Hematopoietic multipotent progenitor cell treated with erythropoietin and hydrocortisone succinate and interleukin-3 and kit ligand, for 8 days (in vitro differentiated cells): ENCODE measurements around the gene EEF1A1.
A peak's percentile ranks its signal among the peaks of the same experiment; 100 is the strongest.
"Not testable (repeated sequence)": the region's sequence is repeated elsewhere in the genome, so short reads cannot be mapped to it uniquely, and the experiment has no call there.

ENCODE experiments used
- DNase-seq: peaks from one replicate; pipeline ENCODE4 v3.0.0-alpha.2; 2015

EEF1A1 gene

DNA sequence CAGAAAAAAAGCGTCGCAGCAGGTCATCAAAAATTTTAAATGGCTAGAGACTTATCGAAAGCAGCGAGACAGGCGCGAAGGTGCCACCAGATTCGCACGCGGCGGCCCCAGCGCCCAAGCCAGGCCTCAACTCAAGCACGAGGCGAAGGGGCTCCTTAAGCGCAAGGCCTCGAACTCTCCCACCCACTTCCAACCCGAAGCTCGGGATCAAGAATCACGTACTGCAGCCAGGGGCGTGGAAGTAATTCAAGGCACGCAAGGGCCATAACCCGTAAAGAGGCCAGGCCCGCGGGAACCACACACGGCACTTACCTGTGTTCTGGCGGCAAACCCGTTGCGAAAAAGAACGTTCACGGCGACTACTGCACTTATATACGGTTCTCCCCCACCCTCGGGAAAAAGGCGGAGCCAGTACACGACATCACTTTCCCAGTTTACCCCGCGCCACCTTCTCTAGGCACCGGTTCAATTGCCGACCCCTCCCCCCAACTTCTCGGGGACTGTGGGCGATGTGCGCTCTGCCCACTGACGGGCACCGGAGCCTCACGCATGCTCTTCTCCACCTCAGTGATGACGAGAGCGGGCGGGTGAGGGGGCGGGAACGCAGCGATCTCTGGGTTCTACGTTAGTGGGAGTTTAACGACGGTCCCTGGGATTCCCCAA lies at the start of gene EEF1A1:
TSS of gene EEF1A1 (minus strand) at position 345 of the 663 bp plus-strand sequence. CDS start 1,006 bp downstream, outside the sequence.
- no peak for DNase-seq

DNA sequence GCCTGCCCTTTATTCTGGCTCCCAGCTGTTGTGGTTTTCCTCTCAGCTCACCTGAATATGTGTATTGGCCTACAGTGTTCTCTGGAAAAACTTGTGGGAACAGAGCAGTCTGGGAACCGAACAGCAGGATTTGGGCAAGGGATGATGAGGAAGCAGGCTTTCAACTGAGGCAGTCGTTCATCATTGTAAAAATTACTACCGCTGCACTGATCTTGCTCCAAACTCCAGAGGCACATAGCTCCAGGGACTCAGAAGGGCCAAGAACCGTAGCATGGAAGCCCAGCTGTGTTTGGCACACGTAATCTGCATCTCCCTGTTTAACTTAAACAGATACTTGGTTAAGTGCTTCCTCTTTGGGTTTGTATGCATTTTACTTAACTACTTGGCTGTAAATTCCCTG lies 48.3 kb upstream of the EEF1A1 start:
- no peak for DNase-seq

DNA sequence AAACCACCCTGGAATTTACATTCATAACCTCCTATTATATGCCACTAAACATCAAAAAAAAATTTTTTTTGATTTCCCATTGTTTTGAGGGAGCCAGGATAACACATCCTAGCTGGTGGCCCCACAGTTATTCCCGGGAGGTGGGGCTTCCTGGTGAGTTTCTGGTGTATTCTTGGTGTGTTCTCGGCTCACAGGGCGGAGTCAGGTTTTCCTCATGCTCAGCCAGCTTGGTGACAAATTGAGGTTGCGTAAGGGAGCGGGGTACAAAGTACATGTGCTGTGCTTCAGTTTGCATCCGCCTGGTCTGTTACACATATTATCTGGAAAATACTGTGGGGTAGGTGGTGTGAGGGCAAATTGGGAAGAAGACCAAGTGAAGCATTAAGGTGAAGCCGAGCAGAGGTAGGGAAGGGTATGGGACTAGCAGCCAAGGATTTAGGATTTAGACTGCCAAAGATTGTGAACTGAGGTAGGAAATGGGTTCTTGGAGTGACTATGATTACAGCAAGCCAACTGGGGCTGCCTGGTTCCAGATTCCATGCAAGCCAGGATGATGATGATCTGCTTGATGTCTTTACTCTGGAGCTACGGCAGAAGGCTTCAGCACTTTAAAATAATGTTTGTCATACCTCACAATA lies 46.2 kb upstream of the EEF1A1 start:
- no peak for DNase-seq

DNA sequence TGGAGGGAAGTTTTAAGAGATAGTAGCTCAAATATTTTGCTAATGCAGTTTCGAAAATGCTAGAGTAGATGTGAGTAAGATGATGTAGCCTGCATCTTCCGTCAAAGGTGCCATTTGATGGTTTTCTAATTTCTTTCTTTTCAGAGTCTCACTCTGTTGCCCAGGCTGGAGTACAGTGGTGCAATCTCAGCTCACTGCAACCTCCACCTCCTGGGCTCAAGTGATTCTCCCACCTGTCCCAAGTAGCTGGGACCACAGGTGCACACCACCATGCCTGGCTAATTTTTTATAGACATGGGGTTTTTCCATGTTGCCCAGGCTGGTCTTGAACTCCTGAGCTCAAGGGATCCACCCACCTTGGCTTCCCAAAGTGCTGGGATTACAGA lies 45.6 kb upstream of the EEF1A1 start:
- not testable (repeated sequence) for DNase-seq

DNA sequence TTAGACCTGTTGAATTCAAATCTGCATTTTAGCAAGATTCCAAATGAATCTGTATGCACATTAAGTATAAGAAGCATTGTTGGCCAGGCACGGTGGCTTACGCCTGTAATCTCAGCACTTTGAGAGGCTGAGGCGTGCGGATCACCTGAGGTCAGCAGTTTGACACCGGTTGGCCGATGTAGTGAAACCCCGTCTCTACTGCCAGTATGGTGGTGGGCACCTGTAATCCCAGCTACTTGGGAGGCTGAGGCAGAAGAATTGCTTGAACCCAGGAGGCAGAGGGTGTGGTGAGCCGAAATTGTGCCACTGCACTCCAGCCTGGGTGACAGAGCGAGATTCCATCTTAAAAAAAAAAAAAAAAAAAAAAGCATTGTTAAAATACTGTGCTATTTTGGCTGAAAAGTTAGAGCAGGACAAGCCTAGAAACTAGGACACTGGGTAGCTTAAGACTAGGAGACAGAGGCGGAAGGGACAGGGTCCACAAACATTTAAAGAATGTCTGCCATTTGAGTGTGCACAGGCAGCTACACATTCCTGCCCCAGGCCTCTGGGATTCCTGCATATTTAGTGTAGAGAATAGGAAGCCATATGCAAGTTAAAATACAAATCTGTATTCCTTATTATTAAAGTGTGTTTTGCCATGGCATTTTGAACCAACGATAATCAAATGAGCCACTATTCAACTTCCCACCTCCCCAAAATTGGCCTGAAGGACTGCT lies 45.1 kb upstream of the EEF1A1 start:
- DNase-seq, result no peak

DNA sequence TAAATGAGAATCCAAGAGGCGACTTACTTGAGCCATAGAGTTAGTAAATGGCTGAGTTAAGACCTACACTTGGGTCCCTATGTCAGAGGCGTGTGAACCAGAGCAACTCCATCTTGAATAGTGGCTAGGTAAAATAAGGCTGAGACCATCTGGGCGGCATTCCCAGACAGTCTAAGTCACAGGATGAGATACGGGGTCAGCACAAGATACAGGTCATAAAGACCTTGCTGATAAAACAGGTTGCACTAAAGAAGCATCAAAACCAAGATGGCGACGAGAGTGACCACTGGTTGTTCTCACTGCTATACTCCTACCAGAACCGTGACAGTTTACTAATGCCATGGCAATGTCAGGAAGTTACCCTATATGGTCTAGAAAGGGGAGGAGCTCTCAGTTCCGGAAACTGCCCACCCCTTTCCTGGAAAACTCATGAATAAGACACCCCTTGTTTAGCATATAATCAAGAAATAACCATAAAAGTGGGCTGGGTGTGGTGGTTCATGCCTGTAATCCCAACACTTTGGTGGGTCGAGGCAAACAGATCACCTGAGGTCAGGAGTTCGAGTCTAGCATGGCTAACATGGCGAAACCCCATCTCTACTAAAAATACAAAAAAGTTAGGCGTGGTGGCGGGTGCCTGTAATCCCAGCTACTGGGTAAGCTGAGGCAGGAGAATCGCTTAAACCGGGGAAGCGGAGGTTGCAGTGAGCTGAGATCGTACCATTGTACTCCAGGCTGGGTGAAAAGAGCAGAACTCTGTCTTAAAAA lies 43.9 kb upstream of the EEF1A1 start:
- peak; percentile 27 for DNase-seq

DNA sequence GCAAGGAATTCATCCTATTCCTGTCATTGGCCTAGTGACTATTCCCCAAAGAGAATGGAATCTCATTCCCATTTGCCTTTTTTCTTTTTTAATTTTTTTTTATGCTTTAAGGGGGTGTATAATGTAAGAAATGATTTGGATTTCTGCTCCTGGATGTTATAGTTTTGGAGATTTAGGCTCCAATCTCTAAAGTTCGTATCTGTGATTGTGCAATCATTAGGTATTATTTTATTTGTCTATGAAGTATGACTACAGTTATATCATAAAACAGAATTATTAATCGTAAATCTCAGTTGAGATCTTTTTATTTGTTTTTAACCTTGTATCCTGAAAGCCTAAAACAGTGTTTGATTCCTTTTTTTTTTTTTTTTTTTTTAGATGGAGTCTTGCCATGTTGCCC lies 41.7 kb upstream of the EEF1A1 start:
- DNase-seq, result no peak

DNA sequence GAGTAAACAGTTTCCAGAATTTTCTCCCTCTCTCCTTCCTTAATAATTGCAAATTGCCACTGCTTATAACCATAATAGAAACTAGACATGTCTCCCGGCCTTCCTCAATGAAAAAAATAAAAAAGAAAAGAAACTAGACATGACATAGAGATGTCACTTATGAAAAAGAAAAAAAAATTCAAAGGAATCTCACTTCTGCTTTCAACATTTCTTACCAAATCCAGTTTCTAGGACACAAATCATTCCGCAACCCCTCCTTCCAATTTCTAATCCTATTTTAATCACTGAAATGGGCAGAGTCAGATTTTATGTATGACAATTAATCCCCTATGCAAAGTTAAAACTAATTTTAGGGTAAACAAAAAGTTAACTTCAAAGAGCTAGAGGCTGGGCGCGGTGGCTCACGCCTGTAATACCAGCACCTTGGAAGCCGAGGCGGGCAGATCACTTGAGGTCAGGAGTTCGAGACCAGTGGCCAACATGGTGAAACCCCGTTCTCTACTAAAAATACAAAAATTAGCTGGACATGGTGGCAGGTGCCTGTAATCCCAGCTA lies 40.1 kb upstream of the EEF1A1 start:
- DNase-seq, result no peak

DNA sequence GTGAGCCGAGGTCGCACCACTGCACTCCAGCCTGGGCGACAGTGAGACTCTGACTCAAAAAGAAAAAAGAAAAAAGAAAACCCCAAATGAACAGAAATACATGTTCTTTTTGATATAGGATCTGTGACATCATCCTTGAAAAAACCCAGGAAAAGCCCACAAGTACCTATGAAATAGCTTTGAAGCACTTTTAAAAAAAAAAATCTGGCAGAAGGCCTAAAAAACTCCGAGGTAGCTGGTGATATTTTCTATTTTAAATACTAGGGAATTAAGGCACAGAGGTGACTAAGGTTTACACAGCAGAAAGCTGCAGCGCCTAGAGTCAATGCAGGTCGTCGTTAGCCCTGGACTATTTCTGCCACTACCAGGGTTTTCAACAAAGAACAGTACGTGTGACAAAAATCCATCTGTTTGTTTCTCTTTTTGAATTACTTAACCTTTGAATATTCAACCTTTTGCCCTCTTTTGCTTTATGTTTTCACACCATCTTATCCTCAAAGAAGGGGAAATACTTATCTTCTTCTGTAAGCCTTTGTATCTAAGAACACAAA lies 39.4 kb upstream of the EEF1A1 start:
- DNase-seq, result no peak

DNA sequence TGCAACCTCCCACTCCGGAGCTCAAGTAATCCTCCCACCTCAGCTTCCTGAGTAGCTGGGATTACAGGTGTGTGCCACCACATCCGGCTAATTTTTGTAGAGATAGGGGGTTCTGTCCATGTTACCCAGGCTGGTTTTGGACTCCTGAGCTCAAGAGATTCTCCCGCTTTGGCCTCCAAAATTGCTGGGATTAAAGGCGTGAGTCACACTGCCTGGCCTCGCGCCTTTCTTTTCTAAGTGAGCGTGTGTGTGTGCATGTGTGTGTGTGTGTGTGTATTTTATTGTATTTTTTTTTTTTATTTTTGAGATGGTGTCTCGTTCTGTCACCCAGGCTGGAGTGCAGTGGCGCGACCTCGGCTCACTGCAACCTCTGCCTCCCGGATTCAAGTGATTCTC lies 38.6 kb upstream of the EEF1A1 start:
- DNase-seq, result not testable (repeated sequence)

DNA sequence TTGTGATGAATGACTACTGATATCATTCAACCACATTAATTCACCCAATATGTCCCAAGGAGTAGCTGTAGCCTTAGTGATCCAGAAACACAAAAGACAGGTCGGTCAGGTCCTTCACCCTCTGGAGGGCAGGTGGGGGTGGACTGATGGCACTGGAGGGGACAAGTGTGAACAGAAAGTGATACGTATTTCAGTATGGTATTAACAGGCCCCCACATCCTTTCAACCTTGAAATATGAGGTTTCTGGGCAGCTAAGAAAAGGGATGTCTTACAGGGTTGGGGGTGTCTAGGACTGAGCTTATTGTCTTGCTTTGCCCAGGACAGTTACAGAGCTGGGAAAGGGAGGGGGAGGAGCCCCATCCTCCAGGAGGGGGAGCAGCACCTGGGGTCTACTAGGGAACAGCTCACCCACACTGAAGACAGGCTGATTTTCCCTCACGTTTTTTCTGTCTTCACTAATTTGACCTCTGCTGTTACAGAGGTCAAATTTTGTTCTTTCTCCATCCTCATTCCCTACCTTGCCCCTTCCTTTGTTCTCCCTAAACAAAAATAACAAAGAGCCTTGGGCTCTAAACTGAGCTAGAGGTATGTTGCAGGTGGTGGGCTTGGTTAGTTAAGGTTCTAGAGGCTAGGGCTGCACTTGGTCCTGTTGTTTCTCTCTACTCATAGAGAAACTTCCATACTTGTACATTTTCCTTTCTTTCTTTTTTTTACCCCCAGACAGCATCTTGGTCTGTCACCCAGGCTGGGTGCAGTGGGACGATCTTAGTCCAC lies 38.0 kb upstream of the EEF1A1 start:
- no peak for DNase-seq

DNA sequence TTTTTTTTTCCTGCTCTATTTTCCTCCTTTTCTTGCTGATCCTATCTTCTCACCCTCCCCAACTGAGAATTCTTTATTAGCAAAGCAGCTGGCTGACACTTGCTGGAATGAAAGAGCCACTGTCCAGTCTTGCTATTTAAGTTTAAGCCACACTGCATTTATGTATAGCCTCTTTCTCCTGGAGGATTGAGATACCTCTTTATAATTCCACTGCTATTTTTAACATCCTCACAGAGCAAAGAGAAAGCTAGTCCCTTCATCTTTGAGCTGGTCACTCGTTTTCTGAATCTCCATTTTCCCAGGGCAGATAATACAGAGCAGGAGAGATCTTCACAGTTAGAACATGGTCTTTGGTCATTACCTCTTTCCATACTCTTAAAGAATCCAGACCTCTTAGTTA lies 36.0 kb upstream of the EEF1A1 start:
- no peak for DNase-seq

DNA sequence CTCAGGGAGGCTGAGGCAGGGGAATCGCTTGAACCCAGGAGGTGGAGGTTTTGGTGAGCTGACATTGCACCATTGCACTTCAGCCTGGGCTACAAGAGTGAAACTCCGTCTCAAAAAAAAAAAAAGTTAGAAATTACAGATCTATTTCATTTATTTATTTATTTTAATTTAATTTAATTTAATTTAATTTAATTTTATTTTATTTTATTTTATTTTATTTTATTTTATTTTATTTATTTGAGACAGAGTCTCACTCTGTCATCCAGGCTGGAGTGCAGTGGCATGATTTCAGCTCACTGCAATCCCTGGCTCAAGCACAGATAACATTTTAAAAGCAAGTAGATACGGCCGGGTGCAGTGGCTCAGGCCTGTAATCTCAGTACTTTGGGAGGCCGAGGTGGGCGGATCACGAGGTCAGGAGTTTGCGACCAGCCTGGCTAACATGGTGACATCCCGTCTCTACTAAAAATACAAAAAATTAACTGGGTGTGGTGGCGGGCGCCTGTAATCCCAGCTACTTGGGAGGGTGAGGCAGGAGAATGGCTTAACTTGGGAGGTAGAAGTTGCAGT lies 34.6 kb upstream of the EEF1A1 start:
- DNase-seq, result not testable (repeated sequence)

DNA sequence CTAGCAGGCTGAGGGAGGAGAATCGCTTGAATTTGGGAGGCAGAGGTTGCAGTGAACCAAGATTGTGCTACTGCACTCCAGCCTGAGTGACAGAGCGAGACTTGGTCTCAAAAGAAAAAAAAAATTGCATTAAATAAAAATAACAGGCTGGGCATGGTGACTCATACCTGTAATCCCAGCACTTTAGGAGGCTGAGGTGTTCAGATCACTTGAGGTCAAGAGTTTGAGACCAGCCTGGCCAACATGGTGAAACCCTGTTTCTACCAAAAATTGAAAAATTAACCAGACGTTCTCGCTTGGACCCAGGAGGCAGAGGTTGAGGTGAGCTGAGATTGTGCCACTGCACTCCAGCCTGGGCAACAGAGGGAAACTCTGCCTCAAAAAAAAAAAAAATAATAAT lies 30.3 kb upstream of the EEF1A1 start:
- DNase-seq, result not testable (repeated sequence)

DNA sequence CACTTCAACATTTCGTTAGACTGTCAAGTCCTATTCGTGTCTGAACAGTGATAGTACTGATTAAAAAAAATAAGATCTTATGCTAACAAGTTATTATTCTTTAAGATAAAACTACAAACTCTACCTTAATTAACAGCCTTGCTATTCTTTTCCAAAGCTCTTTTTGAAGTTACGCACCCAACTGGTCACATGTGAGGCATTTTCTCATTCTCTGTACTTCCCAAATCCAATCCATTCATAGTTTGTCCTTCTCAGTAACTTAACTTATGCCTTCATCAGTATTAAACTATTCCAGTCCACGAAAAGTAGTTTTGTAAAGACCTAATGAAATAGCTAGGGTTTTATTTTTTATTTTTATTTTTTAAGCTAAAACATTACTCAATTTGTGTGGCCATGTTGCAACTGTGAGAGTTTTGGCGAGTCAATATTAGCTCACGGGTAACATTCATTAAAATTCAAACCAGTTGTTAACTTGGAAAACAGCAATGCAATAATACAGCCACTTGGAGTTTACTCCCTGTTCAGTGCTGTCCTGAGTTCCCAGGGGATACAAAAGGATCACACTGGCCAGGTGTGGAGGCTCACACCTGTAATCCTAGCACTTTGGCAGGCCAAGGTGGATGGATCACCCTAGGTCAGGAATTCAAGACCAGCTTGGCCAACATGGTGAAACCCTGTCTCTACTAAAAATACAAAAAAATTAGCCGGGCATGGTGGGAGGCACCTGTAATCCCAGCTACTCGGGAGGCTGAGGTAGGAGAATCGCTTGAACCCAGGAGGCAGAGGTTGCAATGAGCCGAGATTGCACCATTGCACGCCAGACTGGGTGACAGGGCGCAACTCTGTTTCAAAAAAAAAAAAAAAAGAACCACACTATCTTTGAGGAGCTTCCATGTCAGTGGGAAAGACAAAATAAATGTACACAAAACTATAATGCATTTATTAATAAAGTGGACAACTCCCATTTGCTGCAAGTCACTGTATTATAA lies 27.9 kb upstream of the EEF1A1 start:
- no peak for DNase-seq

DNA sequence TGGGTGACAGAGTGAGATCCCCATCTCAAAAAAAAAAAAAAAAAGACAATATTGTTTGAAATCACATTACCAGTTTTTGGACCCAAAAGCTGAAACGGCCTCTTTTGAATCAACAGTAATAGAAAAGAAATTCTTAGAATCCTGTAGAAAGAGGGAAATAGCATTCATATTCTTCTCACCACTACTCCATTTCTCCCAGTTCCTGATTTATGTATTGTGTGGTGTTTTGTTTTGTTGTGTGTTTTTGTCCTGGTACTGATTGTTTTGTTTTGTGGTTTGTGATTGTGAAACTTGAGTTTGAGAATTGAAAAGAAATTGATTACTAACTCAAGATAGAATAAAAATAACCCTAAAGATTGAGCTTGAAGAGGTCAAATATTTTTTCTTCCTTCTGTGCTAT lies 26.2 kb upstream of the EEF1A1 start:
- no peak for DNase-seq

DNA sequence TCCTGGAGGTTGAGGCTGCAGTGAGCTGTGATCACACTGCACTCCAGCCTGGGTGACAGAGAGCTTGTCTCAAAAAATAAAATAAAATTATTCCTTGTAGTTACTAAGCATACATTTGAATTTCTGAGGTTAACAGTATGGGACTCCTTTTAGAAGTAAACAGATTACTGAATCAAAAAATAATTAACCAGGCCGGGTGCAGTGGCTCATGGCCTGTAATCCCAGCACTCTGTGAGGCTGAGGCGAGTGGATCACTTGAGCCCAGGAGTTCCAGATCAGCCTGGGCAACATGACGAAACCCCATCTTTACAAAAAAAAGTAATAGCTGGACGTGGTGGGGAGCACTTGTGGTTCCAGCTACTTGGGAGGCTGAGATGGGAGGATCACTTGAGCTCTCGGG lies 22.1 kb upstream of the EEF1A1 start:
- no peak for DNase-seq

DNA sequence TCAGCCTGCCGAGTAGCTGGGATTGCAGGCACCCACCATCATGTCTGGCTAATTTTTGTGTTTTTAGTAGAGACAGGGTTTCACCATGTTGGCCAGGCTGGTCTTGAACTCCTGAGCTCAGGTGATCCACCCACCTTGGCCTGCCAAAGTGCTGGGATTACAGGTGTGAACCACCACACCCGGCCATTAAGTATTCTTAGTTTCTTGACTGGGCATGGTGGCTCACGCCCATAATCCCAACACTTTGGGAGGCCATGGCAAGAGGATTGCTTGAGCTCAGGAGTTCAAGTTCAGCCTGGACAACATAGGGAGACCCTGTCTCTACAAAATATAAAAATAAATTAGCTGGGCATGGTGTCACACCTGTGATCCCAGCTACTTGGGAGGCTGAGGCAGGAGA lies 21.6 kb upstream of the EEF1A1 start:
- DNase-seq, result not testable (repeated sequence)

DNA sequence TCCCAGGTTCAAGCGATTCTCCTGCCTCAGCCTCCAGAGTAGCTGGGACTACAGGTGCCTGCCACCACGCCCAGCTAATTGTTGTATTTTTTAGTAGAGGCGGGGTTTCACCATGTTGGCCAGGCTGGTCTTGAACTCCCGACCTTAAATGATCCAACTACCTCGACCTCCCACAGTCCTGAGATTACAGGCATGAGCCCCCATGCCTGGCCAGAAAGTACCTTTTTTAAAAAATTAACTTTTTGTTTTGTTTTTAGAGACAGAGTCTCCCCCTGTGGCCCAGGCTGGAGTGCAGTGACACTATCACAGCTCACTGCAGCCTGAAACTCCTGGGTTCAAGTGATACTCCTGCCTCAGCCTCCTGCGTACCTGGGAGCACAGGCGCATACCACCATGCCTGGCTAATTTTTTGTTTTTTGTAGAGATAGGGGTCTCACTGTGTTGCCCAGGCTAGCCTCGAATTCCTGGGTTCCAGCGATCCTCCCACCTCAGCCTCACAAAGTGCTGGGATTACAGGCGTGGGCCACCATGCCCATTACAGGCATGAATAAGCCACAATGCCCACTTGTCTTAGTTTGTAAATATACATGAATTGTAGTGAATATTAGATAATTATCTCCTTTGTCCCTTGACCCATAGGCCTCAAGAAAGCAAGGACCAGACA lies 17.4 kb upstream of the EEF1A1 start:
- DNase-seq, result no peak

DNA sequence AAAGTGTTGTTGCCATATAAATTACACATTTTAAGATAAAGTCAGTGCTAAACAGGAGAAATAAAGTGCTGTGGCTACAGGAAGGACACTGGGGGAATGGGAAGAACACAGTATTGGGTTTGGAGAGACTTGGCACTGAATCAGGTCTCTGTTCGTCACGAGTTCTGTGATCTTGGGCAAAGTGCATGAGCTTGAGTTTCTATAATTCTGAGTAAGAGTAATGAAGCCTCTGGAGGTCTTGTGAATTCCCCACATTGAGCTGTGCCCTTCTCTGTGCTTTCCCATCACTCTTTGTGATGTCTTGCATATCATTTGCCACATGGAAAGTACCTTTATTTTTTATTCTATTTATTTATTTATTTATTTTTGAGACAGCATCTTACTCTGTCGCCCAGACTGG lies 16.8 kb upstream of the EEF1A1 start:
- no peak for DNase-seq
